ENCODE results near the gene TMTC1. TPM values are rescaled to one million over a fixed set of nuclear protein-coding genes. Genes with fewer than 3 reads are reported as not detected.
A peak's percentile ranks its signal among the peaks of the same experiment; 100 is the strongest.

Gene TMTC1
- total and polyA plus RNA-seq, 5 experiments from 2014 or later: not detected

DNA sequence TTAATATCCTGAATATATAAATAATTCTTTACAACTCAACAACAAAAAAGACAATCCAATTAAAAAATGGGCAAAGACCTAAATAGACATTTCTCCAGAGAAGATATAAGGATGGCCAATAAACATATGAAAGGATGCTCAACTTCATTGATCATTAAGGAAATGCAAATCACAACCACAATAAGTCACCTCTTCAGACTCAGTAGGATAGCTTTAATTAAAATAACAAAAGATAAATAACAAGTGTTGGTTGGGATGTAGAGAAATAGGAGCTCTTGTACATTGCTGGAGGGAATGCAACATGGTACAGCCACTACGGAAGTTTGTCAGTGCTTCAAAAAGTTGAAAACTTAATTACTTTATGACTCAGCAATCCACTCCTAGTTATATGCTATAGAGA lies 156.5 kb downstream of the TMTC1 start:
- Mint-ChIP-seq H3K4me3 (no peak overlapping the region), H3K36me3 (no peaks in the 10 kb centered on the region), H3K27me3 (peaks cover 0 to 4% (median 0%) of the 10 kb centered on the region in 5 donors), H3K4me1 (no peaks in the 10 kb centered on the region), H3K9me3 (peaks cover 0 to 10% (median 0%) of the 10 kb centered on the region in 9 donors), H3K27ac (no peak overlapping the region)
- DNase-seq: no peak
- no peak for ATAC-seq
- POLR2A ChIA-PET: no interaction called here

DNA sequence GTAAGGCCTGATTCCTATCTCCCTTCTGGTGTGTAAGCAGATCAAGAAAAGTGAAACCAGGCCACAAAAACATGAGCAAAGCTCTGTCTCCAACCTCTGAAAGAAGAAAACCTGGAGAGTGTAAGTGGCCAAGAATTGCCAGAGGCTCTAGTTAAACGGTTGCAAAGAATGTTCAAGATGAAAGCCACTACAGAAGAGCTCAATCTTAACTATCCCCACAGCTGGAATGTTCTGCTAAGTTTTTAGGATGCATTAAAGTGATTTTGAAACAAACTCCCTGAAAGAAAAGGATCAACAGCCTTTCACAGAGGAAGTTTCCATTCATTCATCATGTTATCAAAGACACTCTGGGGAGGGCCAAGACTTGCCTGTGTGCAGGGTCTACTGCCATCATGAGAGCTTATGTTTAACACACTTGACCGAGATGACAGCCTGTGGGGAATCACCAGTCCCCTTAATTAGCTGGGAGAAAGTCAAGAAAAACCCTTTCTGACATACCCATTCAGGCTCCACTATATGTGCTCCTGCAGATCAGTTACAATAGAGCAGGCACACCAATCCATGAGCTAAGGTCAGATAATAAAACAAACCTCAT lies 158.3 kb downstream of the TMTC1 start:
- Mint-ChIP-seq H3K9me3 (peaks cover 0 to 10% (median 0%) of the 10 kb centered on the region in 9 donors), H3K27me3 (peaks cover 3 to 7% (median 5%) of the 10 kb centered on the region in 5 donors), H3K36me3 (no peaks in the 10 kb centered on the region), H3K27ac (no peak overlapping the region), H3K4me1 (no peaks in the 10 kb centered on the region), H3K4me3 (no peak overlapping the region)
- POLR2A ChIA-PET: no interaction called here
- DNase-seq (no peak), ATAC-seq (no peak)

DNA sequence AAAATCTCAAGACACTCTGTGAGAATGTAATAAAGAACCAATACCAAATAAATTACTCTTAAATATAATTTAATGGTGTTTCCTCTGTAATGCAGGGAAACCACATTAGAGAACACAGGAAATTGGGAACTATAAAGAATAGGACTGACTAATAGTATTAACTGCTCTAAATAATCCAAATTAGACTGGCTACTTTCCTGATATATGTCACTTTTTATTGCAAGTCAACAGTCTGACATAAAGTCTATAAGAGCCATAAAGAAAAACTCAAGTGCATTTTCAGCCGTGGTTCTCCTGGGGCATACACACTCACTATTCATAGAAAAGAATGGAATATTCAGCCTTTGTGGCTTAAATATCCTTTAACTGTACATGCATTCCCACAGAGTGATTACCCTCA lies 161.5 kb downstream of the TMTC1 start:
- no peak overlapping the region for H3K4me3 Mint-ChIP-seq
- H3K36me3 Mint-ChIP-seq: no peaks in the 10 kb centered on the region
- ATAC-seq: no peak
- no peak for DNase-seq
- H3K9me3 Mint-ChIP-seq: no peaks in the 10 kb centered on the region
- POLR2A ChIA-PET: no interaction called here
- H3K27me3 Mint-ChIP-seq: peaks cover 3 to 23% (median 4%) of the 10 kb centered on the region in 5 donors
- no peaks in the 10 kb centered on the region for H3K4me1 Mint-ChIP-seq
- peak overlapping the region in 1 of 10 donors; percentile 6 for H3K27ac Mint-ChIP-seq

- H3K27me3 Mint-ChIP-seq: peaks cover 3 to 23% (median 4%) of the 10 kb centered on the region in 5 donors
- H3K4me3 Mint-ChIP-seq: no peak overlapping the region
- DNase-seq: no peak
- H3K27ac Mint-ChIP-seq: no peak overlapping the region
- no peaks in the 10 kb centered on the region for H3K36me3 Mint-ChIP-seq
- no peaks in the 10 kb centered on the region for H3K9me3 Mint-ChIP-seq
- H3K4me1 Mint-ChIP-seq: no peaks in the 10 kb centered on the region
- POLR2A ChIA-PET: no interaction called here
- ATAC-seq: no peak
Observed at GRCh38 chr12:29620030-29620429, 163.7 kb downstream of the TMTC1 start.

- ATAC-seq (no peak), DNase-seq (no peak)
- H3K36me3 Mint-ChIP-seq: no peaks in the 10 kb centered on the region
- no peaks in the 10 kb centered on the region for H3K9me3 Mint-ChIP-seq
- POLR2A ChIA-PET: no interaction called here
- no peaks in the 10 kb centered on the region for H3K4me1 Mint-ChIP-seq
- H3K4me3 Mint-ChIP-seq: no peak overlapping the region
- H3K27ac Mint-ChIP-seq: no peak overlapping the region
- peaks cover 3 to 31% (median 7%) of the 10 kb centered on the region in 5 donors for H3K27me3 Mint-ChIP-seq
Observed at GRCh38 chr12:29617407-29617803, 166.3 kb downstream of the TMTC1 start.

DNA sequence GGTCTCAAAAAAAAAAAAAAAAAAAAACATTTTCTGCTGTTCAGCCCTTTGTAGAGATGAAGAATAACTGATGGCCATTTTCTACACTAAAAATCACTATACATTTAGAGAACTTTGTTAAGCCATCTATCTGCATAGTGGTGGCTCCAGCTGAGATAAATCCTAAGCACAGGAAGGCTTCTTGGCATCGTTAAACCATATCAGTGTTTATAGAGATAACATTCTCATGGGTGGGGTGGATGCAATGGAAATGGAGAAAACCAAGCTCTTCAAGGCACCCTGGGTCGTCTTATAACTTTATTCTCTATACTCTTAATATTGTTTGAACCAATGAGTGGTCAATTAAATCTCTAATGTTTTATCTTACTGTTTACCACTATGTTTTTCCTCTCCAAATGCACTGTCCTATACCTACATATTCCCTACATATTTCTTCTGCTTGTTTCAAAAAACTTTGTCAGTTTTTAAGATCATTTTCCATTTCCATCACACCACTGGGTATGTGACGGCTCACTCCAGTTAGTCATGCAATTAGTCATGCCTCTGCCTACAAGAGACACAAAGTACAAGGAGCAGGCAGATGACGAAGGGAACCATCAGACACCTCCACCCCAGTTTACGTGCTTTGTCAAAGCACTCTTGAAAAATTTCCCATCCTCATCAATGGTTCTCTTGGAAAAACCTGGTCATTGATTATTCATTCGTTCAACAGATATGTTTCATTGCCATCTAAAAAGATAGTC lies 166.9 kb downstream of the TMTC1 start:
- no peak for DNase-seq
- POLR2A ChIA-PET: no interaction called here
- no peaks in the 10 kb centered on the region for H3K36me3 Mint-ChIP-seq
- no peaks in the 10 kb centered on the region for H3K4me1 Mint-ChIP-seq
- no peaks in the 10 kb centered on the region for H3K9me3 Mint-ChIP-seq
- no peak overlapping the region for H3K4me3 Mint-ChIP-seq
- no peak overlapping the region for H3K27ac Mint-ChIP-seq
- H3K27me3 Mint-ChIP-seq: peaks cover 3 to 31% (median 7%) of the 10 kb centered on the region in 5 donors
- no peak for ATAC-seq

DNA sequence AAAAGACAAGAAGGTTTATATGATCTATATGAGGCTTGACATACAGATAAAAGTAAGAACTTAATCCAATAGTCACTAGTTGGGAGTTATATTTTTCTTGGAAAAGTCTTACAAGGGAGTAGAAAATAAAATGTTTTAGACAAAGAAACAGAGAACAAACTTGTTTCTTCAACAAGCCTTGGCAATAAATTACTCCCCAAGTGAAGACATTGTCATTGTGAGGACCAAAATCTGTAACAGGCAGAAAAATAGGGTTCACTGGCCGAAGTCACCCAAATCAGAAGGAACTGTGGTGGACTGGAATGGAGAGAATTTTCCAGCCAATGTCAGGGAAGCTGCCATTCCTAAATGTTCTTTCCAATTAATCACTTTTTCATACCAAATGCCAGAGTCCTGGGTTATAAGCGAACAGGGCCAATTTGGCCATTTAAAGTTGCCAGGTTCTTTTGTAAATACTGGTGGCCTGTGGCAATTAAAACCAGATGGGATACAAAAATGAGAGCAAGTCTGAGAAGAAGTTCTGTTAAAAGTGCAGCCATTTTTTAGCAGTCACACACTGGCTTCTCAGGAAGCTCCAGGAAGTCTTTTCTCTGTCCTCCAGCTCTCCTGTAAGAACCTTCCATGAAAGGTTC lies 168.9 kb downstream of the TMTC1 start:
- Mint-ChIP-seq H3K36me3 (no peaks in the 10 kb centered on the region), H3K27ac (no peak overlapping the region), H3K27me3 (peaks cover 0 to 19% (median 3%) of the 10 kb centered on the region in 5 donors), H3K4me1 (no peaks in the 10 kb centered on the region), H3K4me3 (no peak overlapping the region), H3K9me3 (no peaks in the 10 kb centered on the region)
- DNase-seq (no peak), ATAC-seq (no peak)
- POLR2A ChIA-PET: no interaction called here

- Mint-ChIP-seq H3K4me3 (no peak overlapping the region), H3K27me3 (peaks cover 0 to 18% (median 3%) of the 10 kb centered on the region in 5 donors)
- DNase-seq: no peak
Observed at GRCh38 chr12:29612912-29613311, 170.8 kb downstream of the TMTC1 start.

DNA sequence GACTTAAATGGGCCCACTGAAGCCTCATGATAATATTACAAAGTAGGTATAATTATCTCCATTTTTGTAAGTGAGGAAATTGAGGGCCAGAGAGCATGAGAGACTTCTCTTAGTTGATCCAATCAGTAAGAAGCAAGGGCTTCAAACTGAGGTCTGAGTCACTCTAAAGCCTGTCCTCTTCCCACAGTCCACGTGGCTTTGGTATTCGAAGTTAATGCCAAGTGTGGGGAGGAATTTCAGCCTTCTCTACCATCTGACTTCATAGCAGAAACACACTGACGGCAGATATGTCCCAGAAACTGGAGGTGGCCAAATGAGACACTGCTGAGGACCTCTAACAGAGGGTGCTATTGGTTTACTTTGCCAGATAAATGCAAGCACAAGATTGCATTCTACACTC lies 171.8 kb downstream of the TMTC1 start:
- H3K36me3 Mint-ChIP-seq: no peaks in the 10 kb centered on the region
- no peaks in the 10 kb centered on the region for H3K9me3 Mint-ChIP-seq
- ATAC-seq: no peak
- H3K27ac Mint-ChIP-seq: no peak overlapping the region
- POLR2A ChIA-PET: no interaction called here
- no peak for DNase-seq
- no peaks in the 10 kb centered on the region for H3K4me1 Mint-ChIP-seq
- peaks cover 1 to 17% (median 4%) of the 10 kb centered on the region in 5 donors for H3K27me3 Mint-ChIP-seq
- H3K4me3 Mint-ChIP-seq: no peak overlapping the region

More at GRCh38 chr12:29612912-29613311, 170.8 kb downstream of the TMTC1 start:
- no peaks in the 10 kb centered on the region for H3K36me3 Mint-ChIP-seq
- no peak overlapping the region for H3K27ac Mint-ChIP-seq
- POLR2A ChIA-PET: no interaction called here
- no peaks in the 10 kb centered on the region for H3K4me1 Mint-ChIP-seq
- no peak for ATAC-seq
- H3K9me3 Mint-ChIP-seq: no peaks in the 10 kb centered on the region

DNA sequence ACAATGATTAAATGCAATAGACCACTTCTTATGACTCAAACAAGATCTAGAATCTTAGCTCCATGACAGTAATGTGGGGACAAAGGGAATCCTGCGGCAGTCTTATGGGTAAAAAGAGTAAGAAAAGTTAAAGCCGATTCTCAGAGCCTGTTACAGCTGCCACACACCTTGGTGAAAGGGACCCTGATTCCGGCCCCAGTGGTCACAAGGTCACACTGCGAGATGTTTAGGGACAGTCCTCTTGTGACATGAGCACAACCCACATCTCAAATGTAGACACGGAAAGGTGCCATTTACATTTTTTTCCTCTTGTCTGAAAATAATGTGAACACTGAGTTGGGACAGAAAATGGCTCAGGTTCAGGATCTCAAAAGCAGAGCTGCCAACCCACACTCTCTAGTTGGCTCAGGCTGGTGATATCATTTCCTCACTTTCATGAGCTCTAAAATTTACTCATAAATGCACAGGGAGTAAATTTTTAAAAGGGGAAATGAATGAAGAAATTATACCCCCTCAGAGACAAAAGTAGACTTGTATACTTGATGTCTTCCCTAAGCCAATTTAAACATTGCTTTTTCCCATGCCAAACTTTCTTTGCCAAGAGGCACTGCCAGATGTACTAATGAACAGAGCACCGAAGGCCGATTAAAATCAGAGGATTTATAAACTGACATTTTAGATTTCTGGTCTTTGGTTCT lies 173.1 kb downstream of the TMTC1 start:
- Mint-ChIP-seq H3K9me3 (no peaks in the 10 kb centered on the region), H3K4me1 (no peaks in the 10 kb centered on the region), H3K27ac (no peak overlapping the region), H3K27me3 (peaks cover 1 to 20% (median 4%) of the 10 kb centered on the region in 5 donors), H3K4me3 (no peak overlapping the region), H3K36me3 (no peaks in the 10 kb centered on the region)
- POLR2A ChIA-PET: no interaction called here
- no peak for ATAC-seq
- DNase-seq: no peak

GRCh38 chr12:29609431-29610215 lies 174.1 kb downstream of the TMTC1 start:
- H3K27ac Mint-ChIP-seq: peak overlapping the region in 1 of 10 donors; percentile 37
- POLR2A ChIA-PET: no interaction called here
- peaks cover 1 to 18% (median 4%) of the 10 kb centered on the region in 5 donors for H3K27me3 Mint-ChIP-seq
- ATAC-seq: no peak
- no peak overlapping the region for H3K4me3 Mint-ChIP-seq
- DNase-seq: no peak
- no peaks in the 10 kb centered on the region for H3K4me1 Mint-ChIP-seq
- no peaks in the 10 kb centered on the region for H3K9me3 Mint-ChIP-seq
- H3K36me3 Mint-ChIP-seq: no peaks in the 10 kb centered on the region

DNA sequence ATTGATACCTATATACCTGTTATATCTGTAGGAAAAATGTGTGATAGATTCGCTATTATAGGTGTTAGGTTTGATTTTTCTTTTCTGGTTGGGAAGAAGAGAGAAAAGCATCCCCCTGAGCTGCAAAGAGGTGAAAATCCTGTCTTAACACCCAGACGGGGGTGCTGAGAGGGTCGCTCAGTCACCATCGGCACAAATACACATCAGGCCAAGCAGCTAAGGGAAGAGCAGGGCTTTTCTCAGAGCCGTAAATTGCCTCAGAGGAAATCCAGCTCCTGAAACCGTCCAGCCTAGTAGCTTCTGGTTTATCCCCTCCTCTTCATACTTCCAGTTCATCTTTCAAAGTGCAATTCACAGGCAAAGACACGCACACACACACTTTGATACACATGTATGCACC lies 175.2 kb downstream of the TMTC1 start:
- Mint-ChIP-seq H3K9me3 (no peaks in the 10 kb centered on the region), H3K4me3 (no peak overlapping the region), H3K4me1 (no peaks in the 10 kb centered on the region), H3K36me3 (no peaks in the 10 kb centered on the region), H3K27me3 (peaks cover 1 to 12% (median 4%) of the 10 kb centered on the region in 5 donors), H3K27ac (no peak overlapping the region)
- POLR2A ChIA-PET: no interaction called here
- no peak for ATAC-seq
- no peak for DNase-seq
